Activated gamma-delta T cell treated with anti-CD3 and anti-CD28 coated beads, Interleukin-2, amount 50 U/mL, for 16 hours (primary cell): ENCODE results near the gene LMTK3.
"Not testable (repeated sequence)": the region's sequence is repeated elsewhere in the genome, so short reads cannot be mapped to it uniquely, and the experiment has no call there.

Experiments
- DNase-seq: peaks from one replicate; pipeline ENCODE4 v3.0.0-alpha.2; 2020; ENCODE audit warnings: low read depth

The LMTK3 gene

DNA sequence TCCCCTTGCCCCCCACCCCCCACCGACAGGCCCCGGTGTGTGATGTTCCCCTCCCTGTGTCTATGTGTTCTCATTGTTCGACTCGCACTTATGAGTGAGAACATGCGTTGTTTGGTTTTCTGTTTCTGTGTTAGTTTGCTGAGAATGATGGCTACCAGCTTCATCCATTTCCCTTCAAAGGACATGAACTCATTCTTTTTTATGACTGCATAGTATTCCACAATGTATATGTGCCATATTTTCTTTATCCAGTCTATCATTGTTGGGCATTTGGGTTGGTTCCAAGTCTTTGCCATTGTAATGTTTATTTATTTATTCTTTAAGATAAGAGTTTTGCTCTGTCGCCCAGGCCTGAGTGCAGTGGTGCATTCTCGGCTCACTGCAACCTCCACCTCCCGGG is 26.4 kb upstream of the LMTK3 start:
- DNase-seq, result not testable (repeated sequence)

DNA sequence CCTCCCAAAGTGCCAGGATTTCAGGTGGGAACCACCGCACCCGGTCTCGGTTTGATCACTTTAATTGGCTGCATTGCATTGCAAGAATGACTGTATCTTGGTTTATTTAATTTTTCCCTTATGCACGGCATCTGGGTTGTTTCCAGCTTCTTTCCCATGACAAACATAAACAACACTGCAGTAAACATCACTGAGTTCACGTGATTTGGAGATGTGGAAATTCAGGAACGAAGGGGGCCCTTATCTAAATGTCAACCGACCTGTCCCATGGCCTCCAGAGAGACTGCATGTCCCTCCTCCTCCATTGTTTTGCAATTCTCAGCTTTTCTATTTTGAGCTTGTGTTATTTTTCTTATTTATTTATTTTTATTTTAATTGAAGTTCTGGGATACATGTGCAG is 25.9 kb upstream of the LMTK3 start:
- DNase-seq, result no peak

DNA sequence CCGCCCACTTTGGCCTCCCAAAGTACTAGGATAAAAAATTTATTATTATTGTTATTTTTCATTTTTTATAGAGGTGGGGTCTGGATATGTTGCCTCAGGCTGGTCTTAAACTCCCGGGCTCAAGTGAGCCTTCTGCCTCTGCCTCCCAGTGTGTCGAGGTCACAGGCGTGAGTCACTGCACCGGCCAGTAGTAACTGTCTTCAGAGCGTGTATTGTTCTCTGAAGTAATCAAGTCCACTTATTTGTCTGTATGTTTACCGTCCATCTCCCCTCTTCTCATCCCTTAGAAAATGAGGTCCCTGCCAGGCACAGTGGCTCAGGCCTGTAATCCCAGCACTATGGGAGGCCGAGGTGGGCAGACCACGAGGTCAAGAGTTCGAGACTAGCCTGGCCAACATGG is 22.1 kb upstream of the LMTK3 start:
- no peak for DNase-seq

DNA sequence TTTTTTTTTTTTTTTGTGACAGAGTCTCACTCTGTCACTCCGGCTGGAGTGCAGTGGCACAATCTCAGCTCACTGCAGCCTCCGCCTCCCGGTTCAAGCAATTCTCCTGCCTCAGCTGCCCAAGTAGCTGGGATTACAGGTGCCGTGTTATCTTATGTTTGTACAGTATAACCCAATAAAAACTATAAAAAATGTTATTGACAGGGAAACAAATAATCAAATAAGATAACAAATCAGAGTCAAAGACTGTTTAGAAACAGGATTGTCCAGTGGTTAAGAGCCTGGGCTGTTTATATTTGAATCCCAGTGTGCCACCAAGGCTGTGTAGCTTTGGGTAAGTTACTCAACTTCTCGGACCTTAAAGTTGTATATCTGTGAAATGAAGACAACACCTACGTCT is 19.1 kb upstream of the LMTK3 start:
- DNase-seq, result no peak

DNA sequence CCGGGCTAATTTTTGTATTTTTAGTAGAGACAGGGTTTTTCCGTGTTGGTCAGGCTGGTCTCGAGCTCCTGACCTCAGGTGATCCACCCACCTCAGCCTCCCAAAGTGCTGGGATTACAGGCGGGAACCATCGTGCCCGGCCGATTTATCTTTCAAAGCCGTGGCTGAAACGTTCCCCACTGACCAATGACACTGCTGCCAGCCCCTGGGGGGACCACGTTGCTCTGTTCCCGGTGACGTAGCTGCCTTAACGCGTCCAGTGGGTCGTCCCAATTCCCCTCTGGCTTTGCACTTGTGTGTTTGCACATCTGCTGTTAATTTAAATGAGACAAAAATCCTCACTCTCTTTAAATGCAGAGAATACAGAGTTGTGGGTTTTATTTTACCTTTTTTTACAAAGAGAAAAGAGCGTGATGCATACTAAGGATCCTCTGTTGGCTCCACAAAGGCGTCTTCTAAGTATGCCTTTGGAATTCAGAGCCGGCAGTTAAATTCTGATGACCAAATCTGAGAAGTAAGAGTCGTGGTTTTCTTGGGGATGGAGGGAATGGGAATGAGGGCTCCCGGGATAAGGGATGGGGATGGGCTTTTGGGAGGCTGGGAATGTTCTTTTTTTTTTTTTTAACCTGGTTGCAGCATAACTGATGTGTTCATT is 18.6 kb upstream of the LMTK3 start:
- no peak for DNase-seq

DNA sequence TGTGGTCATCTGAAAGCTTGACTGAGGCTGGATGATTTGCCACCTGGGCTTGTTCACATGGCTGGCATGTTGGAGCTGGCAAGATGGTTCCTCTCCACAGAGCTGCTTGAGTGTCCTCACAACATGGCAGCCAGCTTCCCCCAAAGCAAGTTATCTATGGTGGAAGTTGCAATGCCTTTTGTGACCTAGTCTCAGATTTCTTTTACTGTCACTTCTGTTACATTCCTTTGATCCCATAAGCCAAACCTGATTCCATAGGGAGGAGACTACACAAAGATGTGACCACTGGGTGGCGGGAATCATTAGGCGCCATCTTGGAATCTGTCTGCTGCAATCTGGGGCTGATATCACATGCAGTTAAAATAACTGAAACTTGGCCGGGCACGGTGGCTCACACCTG is 17.5 kb upstream of the LMTK3 start:
- no peak for DNase-seq

DNA sequence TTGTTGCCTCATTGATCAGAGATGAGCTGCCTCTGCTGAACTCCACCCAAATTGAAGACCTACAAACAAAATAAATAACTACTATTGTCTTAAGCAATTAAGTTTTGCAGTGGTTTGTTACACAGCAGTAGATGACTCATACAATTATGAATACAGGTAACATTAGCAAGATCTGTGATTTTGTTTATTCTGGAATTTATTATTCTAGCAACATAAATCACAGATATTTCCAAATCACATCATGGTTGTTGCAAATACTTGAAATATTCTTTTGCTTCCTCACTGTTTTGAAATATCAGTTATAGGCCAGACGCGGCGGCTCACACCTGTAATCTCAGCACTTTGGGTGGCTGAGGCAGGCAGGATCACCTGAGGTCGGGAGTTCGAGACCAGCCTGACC is 13.1 kb upstream of the LMTK3 start:
- no peak for DNase-seq

DNA sequence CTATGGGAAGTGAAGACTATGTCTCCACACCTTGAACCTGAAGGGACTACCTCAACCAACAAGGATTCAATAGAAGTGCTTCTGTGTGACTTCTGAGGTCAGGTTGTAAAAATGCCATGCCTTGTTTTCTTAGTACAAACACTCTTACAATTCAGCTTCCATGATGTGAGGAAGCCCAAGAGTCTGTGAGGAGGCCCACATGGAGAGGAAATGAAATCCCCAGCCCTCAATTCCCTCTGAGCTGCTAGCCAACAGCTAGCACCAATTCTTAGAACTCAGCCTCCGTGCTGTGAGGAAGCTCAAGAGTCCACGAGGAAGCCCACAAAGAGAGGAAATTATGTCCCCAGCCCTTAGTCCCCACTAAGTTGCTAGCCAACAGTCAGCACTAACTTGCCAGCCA is 12.6 kb upstream of the LMTK3 start:
- no peak for DNase-seq

DNA sequence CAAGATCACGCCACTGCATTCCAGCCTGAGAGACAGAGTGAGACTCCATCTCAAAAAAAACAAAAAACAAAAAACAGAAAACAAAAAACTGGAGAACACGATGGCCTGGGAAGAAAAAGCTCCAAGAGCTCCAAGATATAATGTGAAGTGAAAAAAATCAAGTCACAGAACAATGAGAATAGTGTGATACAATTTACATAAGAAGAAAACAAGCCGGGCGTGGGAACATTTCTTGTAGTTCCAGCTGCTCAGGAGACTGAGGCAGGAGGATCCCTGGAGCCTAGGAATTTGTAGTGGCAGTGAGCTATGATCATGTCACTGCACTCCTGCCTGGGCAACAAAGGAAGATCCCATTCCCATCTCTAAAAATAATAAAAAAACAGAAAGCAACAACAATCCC is 8.5 kb upstream of the LMTK3 start:
- DNase-seq, result no peak

DNA sequence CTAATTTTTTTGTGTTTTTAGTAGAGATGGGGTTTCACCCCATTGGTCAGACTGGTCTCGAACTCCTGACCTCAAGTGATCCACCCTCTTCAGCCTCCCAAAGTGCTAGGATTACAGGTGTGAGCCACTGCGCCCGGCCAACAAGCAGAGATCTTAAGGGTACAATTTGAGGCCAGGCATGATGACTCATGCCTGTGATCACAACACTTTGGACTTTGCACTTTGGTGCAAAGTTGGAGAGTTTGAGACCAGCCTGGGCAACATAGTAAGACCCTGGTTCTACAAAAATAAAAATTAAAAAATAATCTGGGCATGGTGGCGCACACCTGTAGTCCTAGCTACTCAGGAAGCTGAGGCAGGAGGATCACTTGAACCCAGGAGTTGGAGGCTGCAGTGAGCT is 7.8 kb upstream of the LMTK3 start:
- DNase-seq, result not testable (repeated sequence)

DNA sequence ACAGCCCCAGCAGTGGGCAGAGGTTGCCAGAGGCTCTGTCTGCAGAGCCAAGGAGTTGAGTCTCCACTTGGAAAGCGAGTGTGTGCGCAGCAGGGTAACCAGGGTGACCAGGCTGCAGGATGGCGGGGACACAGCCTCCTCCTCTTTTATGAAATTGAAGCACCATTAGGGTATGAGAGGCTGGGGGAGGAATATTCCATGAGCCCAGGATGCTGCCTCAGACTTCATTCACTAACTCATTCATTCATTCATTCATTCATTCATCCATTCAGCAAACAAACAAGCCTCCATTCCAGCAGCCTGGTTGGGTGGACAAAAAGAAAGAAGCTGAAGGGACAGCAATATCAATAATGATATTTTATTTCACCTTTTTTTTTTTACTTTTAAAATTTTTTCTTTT is 6.6 kb upstream of the LMTK3 start:
- no peak for DNase-seq

DNA sequence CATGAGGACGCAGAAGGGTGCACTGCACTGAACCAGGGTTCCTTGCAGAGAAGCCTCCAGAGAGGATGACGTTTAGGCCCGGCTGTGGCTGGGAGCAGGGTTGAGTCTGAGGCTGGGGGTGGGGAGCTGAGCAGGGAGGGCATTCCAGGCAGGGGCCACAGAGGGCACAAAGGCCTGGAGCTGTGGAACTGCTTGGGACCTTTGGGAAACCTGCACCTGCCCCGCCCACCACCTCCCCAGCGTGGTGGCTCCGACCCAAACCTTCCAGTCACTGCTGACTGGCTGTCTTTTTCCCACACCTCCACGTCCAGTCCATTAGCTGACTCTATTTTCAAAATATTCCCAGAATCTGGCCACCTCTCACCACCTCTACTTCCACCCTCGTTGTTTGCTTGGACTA is 4.9 kb upstream of the LMTK3 start:
- DNase-seq, result no peak

DNA sequence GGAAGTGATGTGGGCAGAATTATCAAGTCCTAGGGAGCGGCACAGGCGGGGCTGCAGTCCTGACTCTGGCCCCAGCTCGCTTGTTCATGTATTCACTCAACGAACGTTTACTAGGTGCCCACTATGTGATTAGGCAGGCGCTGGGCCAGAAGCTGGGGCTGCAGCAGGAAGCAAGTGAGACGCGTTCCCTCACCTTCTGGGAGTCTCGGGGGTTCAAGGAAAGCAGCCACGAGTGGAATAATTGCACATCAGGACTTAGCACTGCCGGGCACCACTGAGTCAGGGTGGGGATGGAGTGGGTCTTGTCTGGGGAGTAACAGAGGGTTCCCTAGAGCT is 2.5 kb upstream of the LMTK3 start:
- no peak for DNase-seq

DNA sequence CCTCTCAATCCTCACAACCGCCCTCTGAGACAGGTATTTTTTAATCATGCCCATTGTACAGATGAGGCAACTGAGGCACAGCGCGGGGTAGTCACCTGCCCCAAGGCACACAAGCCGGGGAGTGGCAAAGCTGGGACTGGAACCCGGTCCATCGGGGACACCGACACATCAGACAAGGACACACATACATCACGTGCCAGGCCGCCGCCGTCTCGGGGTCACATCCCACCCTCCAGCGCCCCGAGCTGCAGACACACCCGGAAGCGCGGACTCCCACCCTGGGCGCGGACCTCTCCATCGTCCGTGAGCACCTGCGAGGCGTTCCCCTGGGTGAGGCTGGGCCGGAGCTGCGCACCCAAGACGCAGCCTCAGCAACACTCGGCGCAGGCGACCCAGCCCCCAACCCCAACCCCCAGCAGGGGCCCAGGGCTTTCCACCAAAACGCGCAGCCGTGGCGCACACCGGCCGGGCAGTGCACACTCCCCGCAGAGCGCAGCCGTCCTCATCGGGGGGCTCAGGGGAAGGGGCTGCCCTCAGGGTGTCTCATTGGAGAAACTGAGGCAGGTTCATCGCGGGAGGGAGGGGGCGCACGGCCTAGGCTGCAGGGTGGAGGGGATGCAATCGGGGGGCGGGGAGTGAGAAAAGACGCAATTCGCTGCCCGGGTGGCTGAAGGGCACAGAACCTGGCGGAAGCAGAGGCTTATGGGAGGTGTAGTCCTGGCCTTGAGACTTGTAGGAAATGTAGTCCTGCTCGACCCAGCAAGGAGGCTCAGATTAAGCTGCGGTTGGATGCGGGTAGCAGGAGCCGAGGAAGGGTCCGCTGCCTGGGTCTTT is 1.9 kb upstream of the LMTK3 start:
- peak; percentile 50 for DNase-seq

DNA sequence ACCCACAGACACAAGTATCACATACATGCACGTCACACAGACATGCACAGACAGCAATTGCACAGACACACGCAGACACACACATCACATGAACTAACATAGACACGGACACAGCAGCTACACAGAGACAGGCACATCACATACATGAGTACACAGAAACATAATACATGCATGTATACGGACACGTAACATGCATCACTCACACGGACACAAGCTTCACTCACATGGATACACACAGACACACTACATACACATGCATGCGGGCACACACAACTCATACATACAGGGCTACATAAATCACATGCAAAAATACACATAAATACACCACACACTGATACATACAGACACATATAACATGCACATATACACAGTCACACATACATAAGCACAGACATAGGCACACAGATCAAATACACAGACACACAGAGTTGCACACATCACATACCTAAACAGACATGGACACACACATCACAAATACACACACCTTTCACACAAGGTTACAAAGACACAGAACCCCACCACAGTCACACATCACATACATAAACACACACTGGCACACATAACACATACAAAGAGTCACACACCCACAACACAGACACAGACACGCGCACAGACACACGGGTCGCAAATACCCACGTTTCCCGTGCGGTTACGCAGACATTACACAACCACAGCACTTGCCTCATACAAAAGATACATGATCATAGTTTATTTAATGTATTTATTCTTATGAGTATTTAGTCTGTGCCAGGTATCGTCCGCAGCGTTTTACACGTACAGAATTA is 1.1 kb upstream of the LMTK3 start:
- no peak for DNase-seq

DNA sequence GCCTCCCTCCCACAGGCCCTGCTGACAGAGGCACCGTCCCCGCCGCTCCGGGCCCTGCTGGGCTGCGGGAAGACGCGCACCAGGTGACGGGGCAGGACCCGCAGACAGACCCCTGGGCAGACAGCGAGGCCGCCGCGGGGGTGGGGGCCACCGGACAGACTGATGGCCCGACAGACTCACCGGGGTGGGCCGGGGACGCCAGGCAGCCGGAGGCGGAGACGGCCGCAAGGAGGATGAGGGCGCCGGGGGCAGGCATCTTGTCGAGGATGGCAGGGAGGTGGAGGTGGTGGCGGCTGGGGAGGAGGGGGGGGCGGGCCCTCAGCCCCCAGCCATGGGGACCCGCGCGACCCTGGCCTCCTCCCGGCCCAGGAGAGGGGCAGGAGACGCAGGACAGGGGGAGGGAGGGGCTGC is 309 bp downstream of the LMTK3 start:
- DNase-seq, result no peak

DNA sequence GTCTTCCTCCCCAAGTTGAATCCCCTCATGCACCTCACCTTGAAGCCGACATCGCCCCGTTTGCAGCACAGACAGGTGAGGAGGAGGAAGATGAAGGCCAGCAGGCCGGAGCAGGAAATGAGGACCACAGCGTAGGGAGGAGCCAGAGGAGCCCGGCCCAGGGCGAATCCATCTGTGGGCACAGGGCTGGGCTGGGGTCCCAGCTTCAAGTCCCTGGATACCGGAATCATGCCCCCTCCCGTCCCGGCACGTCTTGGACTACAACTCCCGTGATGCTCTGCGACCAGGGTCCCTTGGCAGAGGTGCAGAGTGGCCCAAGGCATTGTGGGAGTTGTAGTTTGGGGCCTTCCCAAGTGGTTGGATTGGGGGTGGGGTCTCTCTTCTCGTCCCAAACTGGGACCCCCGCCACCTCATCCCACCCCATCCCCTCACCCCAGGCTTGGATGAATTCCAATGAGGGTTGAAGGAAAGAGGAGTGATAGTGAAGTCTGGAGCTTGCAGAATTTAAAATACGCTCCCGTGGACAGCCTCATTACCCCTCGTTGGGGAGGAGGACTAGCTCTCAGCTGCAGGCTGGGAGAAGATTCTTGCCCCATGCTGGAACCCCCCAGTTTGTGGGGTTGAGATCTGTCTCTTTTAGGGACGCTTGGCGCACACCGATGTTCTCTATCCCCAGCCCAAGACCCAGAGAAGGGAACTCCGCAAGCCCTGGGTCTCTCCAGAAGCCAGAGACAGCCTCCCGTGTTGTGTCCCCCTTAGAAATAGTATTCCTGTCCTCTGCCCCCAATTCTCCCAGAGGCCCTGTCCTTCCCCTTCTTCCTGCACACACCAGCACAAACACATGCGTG is 990 bp downstream of the LMTK3 start:
- peak; percentile 56 for DNase-seq

DNA sequence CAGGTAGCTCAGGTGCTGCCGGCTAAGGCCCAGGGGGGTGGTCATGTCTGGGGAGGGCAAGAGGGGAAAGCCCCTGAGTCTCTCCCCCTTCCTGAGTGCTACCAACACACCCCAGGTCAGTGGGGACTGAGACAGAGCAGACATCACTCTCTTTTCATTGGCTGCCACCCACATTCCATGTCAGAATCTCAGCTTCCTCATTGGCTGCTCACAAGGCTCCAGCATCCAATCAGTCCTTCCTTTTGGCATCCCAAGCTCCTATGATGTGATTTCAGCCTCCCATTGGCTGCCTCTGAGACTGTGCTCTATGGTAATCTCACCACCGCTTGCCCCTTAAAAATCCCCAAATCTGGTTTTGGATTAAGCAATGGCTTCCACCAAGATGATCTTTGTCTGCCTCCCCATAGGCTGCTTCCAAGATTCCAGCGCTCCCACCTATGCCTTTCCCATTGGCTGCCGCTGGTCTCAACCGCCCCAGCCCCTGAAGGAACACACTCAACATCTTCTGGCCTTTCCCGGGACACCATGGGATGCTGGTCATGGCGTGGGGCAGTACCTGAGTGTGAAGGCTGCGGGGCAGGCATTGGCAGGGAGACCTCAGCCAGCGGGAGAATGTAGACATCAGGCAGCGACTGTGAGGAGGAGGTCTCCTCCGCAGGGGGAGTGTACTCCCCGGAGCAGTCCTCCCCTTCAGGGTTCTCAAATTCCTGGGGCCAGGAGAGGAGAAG is 2.0 kb downstream of the LMTK3 start:
- DNase-seq, result no peak

DNA sequence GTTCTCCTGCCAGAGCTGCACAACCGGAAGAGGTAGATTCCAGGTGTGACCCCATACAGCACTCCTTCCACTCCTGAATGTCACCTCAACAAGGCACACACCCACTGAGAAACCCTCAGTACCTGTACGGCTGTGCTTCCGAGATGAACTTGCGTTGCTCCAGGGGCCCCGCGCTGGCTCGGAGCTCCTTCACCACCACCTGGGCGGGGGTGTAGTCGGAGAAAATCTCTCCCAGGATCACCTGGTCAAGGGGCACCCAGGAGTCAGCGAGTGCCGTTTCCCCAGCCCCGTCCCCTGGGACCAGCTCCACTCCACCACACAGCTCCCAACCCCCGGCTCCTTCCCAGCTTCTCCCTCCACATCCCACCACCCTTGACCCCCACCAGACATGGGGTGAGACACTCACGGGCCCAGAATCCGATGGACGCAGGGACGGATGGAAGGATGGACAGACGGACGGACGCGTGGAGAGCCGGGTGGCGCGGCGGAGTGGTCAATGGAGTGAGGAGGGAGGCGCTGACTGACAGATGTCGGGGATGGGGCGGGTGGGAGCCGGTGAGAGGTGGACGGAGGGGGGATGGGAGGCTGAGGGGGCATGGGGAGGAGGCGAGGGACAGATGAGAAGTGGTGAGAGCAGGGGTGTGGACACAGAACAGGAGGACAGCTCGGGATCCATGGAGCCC is 2.8 kb downstream of the LMTK3 start:
- DNase-seq, result no peak

DNA sequence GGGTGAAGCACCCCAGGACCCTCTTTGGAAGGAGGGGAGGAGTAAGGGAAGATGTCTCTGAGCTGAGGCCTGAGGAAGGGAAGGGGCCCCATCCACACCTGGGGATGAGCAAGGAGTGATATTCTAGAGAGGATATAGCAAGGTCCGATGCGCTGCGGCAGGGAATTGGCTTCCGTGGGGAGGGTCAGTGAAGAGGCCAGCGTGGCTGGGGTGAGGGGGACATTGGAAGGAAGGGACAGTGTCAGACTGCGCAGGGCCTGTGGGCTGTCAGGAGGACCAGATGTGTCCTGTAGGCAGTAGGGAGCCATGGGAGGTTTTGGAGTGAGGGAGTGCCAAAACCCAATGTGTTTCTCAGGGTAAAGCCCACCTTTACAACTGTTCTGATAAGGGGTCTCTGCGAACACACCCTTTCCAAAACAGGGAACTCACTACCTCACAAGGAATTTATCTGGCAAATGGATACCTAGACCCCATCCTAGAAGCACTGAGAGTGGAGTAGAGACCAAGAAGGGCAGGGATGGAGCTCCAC is 3.7 kb downstream of the LMTK3 start:
- DNase-seq, result no peak
